K562 (cell line): ENCODE data around the gene RAB5B. TPM values are rescaled to one million over a fixed set of nuclear protein-coding genes. Genes with fewer than 3 reads are reported as not detected.

ENCODE experiments used
- CCNT2 ChIP-seq: IDR thresholded peaks from 2 replicates; pipeline ENCODE4 v1.6.1; 2011; ENCODE audit warnings: borderline replicate concordance, low read depth, mild to moderate bottlenecking, moderate library complexity, mixed read lengths, low read length; ENCODE audit not compliant: insufficient read length; ENCODE audit errors: extremely low read depth
- DACH1 ChIP-seq: fragments of 450-650 bp; IDR thresholded peaks from 2 replicates; pipeline ENCODE4 v1.6.1; 2018; ENCODE audit not compliant: partially characterized antibody
- E2F4 ChIP-seq: sonication (generic); formaldehyde crosslinking; IDR thresholded peaks from 2 replicates; pipeline ENCODE4 v1.8.0; 2022; ENCODE audit warnings: mild to moderate bottlenecking, low read depth, missing genetic modification reagents
- KLF10 ChIP-seq: fragments of 250-450 bp; sonication (Bioruptor Pico); IDR thresholded peaks from 2 replicates; pipeline ENCODE4 v1.6.1; 2021; ENCODE audit warnings: matching md5 sums
- MBD1 ChIP-seq: fragments of 250-450 bp; sonication (Bioruptor Pico); IDR thresholded peaks from 2 replicates; pipeline ENCODE4 v1.8.0; 2022; ENCODE audit warnings: inconsistent platforms
- NEUROD1 ChIP-seq: fragments of 150-350 bp; IDR thresholded peaks from 2 replicates; pipeline ENCODE4 v1.6.1; 2014; ENCODE audit warnings: borderline replicate concordance, low read length, low read depth; ENCODE audit not compliant: partially characterized antibody
- PRDM10 ChIP-seq: fragments of 450-650 bp; IDR thresholded peaks from 2 replicates; pipeline ENCODE4 v1.6.1; 2018; ENCODE audit not compliant: partially characterized antibody
- RB1 ChIP-seq: fragments of 450-650 bp; IDR thresholded peaks from 2 replicates; pipeline ENCODE4 v1.6.1; 2017; ENCODE audit warnings: low read depth, mild to moderate bottlenecking
- TOE1 ChIP-seq, 2 experiments: fragments of 450-650 bp in 1 of 2; sonication (generic) in 1 of 2; formaldehyde crosslinking in 1 of 2; IDR thresholded peaks; 2 replicates each; pipeline versions ENCODE4 v1.7.1 to v1.8.0; 2016 to 2022; ENCODE audit warnings: borderline replicate concordance in 2 of 2, mild to moderate bottlenecking in 2 of 2, antibody characterized with exemption in 1 of 2, inconsistent platforms in 1 of 2, low read depth in 1 of 2, missing genetic modification reagents in 1 of 2, moderate library complexity in 1 of 2
- TSC22D4 ChIP-seq: fragments of 450-650 bp; IDR thresholded peaks from 2 replicates; pipeline ENCODE4 v1.6.1; 2016; ENCODE audit warnings: missing genetic modification characterization, missing biosample characterization, control low read depth
- U2AF2 ChIP-seq: fragments of 200-400 bp; formaldehyde crosslinking; optimal IDR thresholded peaks from 2 replicates; pipeline ENCODE3; 2017; ENCODE audit warnings: low read depth, mild to moderate bottlenecking, low read length
- XRCC5 ChIP-seq: fragments of 200-400 bp; formaldehyde crosslinking; IDR thresholded peaks from 2 replicates; pipeline ENCODE4 v1.6.1; 2017; ENCODE audit warnings: low read depth, mild to moderate bottlenecking, low read length
- ZBTB1 ChIP-seq: sonication (generic); formaldehyde crosslinking; IDR thresholded peaks from 2 replicates; pipeline ENCODE4 v1.8.1; 2023; ENCODE audit warnings: missing genetic modification reagents, low read depth, mild to moderate bottlenecking, borderline replicate concordance
- ZNF140 ChIP-seq: fragments of 250-450 bp; sonication (Bioruptor Pico); IDR thresholded peaks from 2 replicates; pipeline ENCODE4 v1.8.0; 2021; ENCODE audit warnings: moderate library complexity, mild to moderate bottlenecking, inconsistent platforms
- ZNF175 ChIP-seq: fragments of 200-800 bp; sonication (Bioruptor generic); IDR thresholded peaks from 2 replicates; pipeline ENCODE4 v1.6.1; 2016; ENCODE audit warnings: low read depth, mild to moderate bottlenecking, missing genetic modification characterization, missing compliant biosample characterization
- ZNF184 ChIP-seq: sonication (generic); formaldehyde crosslinking; IDR thresholded peaks from 2 replicates; pipeline ENCODE4 v1.5.0; 2020; ENCODE audit warnings: missing genetic modification reagents
- ZNF639 ChIP-seq, 2 experiments: fragments of 200-800 bp in 1 of 2; sonication (Bioruptor generic) in 1 of 2; sonication (generic) in 1 of 2; formaldehyde crosslinking in 1 of 2; IDR thresholded peaks in 1 of 2; conservative IDR thresholded peaks in 1 of 2; 2 replicates each; pipeline versions ENCODE4 v1.5.0 to v1.6.1; 2016 to 2020; ENCODE audit warnings: missing compliant biosample characterization in 1 of 2, missing genetic modification characterization in 1 of 2, missing genetic modification reagents in 1 of 2
- polyA plus RNA-seq, 8 experiments: library from polyadenylated mRNA; depleted of rRNA in 4 of 8; stranded (reverse) in 5 of 8; unstranded in 3 of 8; fragments of >200 nt; fragmentation: Nextera tagmentation in 2 of 8; fragmentation: Illumina TruSeq in 1 of 8; extraction: Ambion mirVana in 2 of 8; extraction: Trizol in 1 of 8; gene quantifications; 2 replicates each; pipeline versions ENCODE4 v1.2.1 to v1.2.3, GENCODE V29; 2011 to 2014; ENCODE audit warnings: inconsistent platforms in 1 of 8, missing spikeins in 1 of 8
- total RNA-seq, 7 experiments: library from RNA; depleted of rRNA in 6 of 7; stranded (reverse); fragments of >200 nt in 6 of 7; fragmentation: Illumina TruSeq in 2 of 7; extraction: Trizol in 2 of 7; gene quantifications; 2 replicates each; pipeline versions ENCODE4 v1.2.1 to v1.2.3, GENCODE V29; 2011 to 2021; ENCODE audit warnings: low replicate concordance in 1 of 7

The RAB5B gene
- total and polyA plus RNA-seq, 9 of the 15 experiments (the other 6 are each of a cell fraction or from before 2014, with no cell fraction given): 6.8 to 73.8 (median 25.2) TPM

- no peak for TF ChIP-seq ZBTB1
- TF ChIP-seq ZNF140 (CRISPR knock-in tag): no peak
- TF ChIP-seq E2F4 (CRISPR knock-in tag): no peak
- 0 out of 2 replicates have a peak, but pooled peaks have one; percentile 84 for TF ChIP-seq XRCC5
- 0 out of 4 replicates have a peak, but pooled peaks of 1 of the 2 experiments have one; percentile 55 for TF ChIP-seq ZNF639 (CRISPR knock-in tag; conservative IDR thresholded peaks at IDR 0.05 in 1 of 2, IDR thresholded peaks at IDR 0.05 in 1 of 2)
- no peak for TF ChIP-seq TOE1 (IDR thresholded peaks at IDR 0.05; ENCODE audit: borderline replicate concordance)
- TF ChIP-seq TOE1 (CRISPR knock-in tag; IDR thresholded peaks at IDR 0.05; ENCODE audit: borderline replicate concordance, low read depth): no peak
- TF ChIP-seq TSC22D4 (tag): no peak
- TF ChIP-seq MBD1 (CRISPR knock-in tag): no peak
- no peak for TF ChIP-seq KLF10 (CRISPR knock-in tag)
- peak; percentile 37 for TF ChIP-seq CCNT2
- no peak for TF ChIP-seq ZNF184
- TF ChIP-seq U2AF2: no peak
- TF ChIP-seq RB1: peak; percentile 35; the same call in 1 of the 2 replicates
- TF ChIP-seq ZNF175 (CRISPR knock-in tag): no peak
- peak; percentile 5 for TF ChIP-seq DACH1
- TF ChIP-seq PRDM10: peak; percentile 36
- peak; percentile 30 for TF ChIP-seq NEUROD1
These were observed 46.7 kb downstream of the RAB5B start, which contains the start of gene IKZF4 (continued) for GRCh38 chr12:56020423-56021184.
